HepG2 (cell line): Measurements from ENCODE around the gene FUZ. TPM values are rescaled to one million over a fixed set of nuclear protein-coding genes. Genes with fewer than 3 reads are reported as not detected.

Source experiments
- ATAC-seq: fragments of 200-7000 bp; cut with Tn5 transposase; 3 replicates; pipeline ENCODE4 v1.9.1; 2020; ENCODE audit warnings: mild to moderate bottlenecking, moderate library complexity
- BruUV-seq: library from RNA; stranded (reverse); fragments of 400-500 nt; replicated peaks from 2 replicates; lab custom pipeline; 2021; lab: Mats Ljungman, UMichigan
- CTCF ChIA-PET: fragments of 300-600 bp; formaldehyde crosslinking; extraction: SDS; loops from one replicate; lab custom pipeline; 2021; ENCODE audit warnings: low total read pairs, inconsistent platforms, low intra/inter-chr PET ratio; lab: Yijun Ruan, JAX
- POLR2A ChIA-PET: fragments of 350-600 bp; sonication (Branson Sonifier 250); formaldehyde crosslinking; loops from one replicate; lab custom pipeline; 2020; ENCODE audit warnings: antibody characterized with exemption, inconsistent platforms; lab: Yijun Ruan, JAX
- DNase-seq: peaks from one replicate; pipeline ENCODE4 v3.0.0-alpha.2; 2015; ENCODE audit warnings: low spot score
- FAIRE-seq: peaks from 3 replicates; lab custom pipeline; 2011; peaks lifted over from hg19 to GRCh38; lab: Jason Lieb, UNC
- H2AFZ ChIP-seq: one replicate; pipeline ENCODE4 v1.6.1; 2011; ENCODE audit warnings: low read length, inconsistent platforms
- H3K27ac ChIP-seq: fragments of 300-600 bp; 3 replicates; pipeline ENCODE4 v1.8.0; 2011; ENCODE audit warnings: mixed run types, mild to moderate bottlenecking, mixed read lengths, low read length, inconsistent platforms; ENCODE audit not compliant: insufficient read depth; ENCODE audit errors: extremely low read length
- H3K27me3 ChIP-seq, 2 experiments: fragments of 200-600 bp in 1 of 2; 2 replicates in 1 of 2; 3 replicates in 1 of 2; pipeline versions ENCODE4 v1.6.0 to v1.8.0; 2011; ENCODE audit warnings: low read length in 2 of 2, mild to moderate bottlenecking in 2 of 2, moderate library complexity in 2 of 2, inconsistent platforms in 1 of 2; ENCODE audit not compliant: insufficient read depth in 2 of 2, control insufficient read depth in 1 of 2
- H3K36me3 ChIP-seq, 2 experiments: fragments of 200-600 bp in 1 of 2; replicated peaks in 1 of 2; 2 replicates in 1 of 2; 3 replicates in 1 of 2; pipeline versions ENCODE4 v1.5.1 to v1.8.0; 2011; ENCODE audit warnings: low read length in 2 of 2, inconsistent platforms in 1 of 2; ENCODE audit not compliant: insufficient read depth in 2 of 2, control insufficient read depth in 1 of 2
- H3K4me1 ChIP-seq: 2 replicates; pipeline ENCODE4 v1.5.1; 2012; ENCODE audit warnings: low read length, inconsistent platforms; ENCODE audit not compliant: insufficient read depth
- H3K4me2 ChIP-seq: 2 replicates; pipeline ENCODE4 v1.6.0; 2011; ENCODE audit warnings: low read depth, low read length, inconsistent platforms
- H3K4me3 ChIP-seq, 3 experiments: fragments of 200-600 bp in 1 of 3; sonication (generic), shearing (Covaris generic) in 1 of 3; replicated peaks in 1 of 3; 2 replicates each; pipeline ENCODE4 v1.5.1; 2011 to 2016; ENCODE audit warnings: low read length in 3 of 3, inconsistent platforms in 2 of 3, low read depth in 2 of 3, mild to moderate bottlenecking in 2 of 3, control low read depth in 1 of 3, mixed read lengths in 1 of 3; ENCODE audit not compliant: insufficient read depth in 1 of 3
- H3K79me2 ChIP-seq: one replicate; pipeline ENCODE4 v1.6.1; 2011; ENCODE audit warnings: low read length, inconsistent platforms; ENCODE audit not compliant: insufficient read depth
- H3K9ac ChIP-seq: 2 replicates; pipeline ENCODE4 v1.6.0; 2011; ENCODE audit warnings: mild to moderate bottlenecking, low read depth, low read length, inconsistent platforms; ENCODE audit not compliant: insufficient read depth
- H3K9me3 ChIP-seq: 2 replicates; pipeline ENCODE4 v1.5.1; 2012; ENCODE audit warnings: mild to moderate bottlenecking, low read length
- H4K20me1 ChIP-seq: 2 replicates; pipeline ENCODE4 v1.6.0; 2011; ENCODE audit warnings: inconsistent platforms, mild to moderate bottlenecking, low read length, moderate library complexity; ENCODE audit not compliant: insufficient read depth
- JUND ChIP-seq: sonication (generic); formaldehyde crosslinking; IDR thresholded peaks from 2 replicates; pipeline ENCODE4 v1.8.0; 2022; ENCODE audit warnings: mild to moderate bottlenecking, missing genetic modification reagents
- NFE2 ChIP-seq: sonication (generic); formaldehyde crosslinking; IDR thresholded peaks from 2 replicates; pipeline ENCODE4 v1.4.0; 2020; ENCODE audit warnings: missing genetic modification reagents
- PPARG ChIP-seq: conservative IDR thresholded peaks from 2 replicates; pipeline ENCODE4 v1.6.1; 2016; ENCODE audit warnings: missing biosample characterization, missing genetic modification reagents
- SRF ChIP-seq: IDR thresholded peaks from 2 replicates; pipeline ENCODE4 v1.6.1; 2011; ENCODE audit warnings: mild to moderate bottlenecking, low read depth, low read length, moderate library complexity
- ZNF3 ChIP-seq: IDR thresholded peaks from 2 replicates; pipeline ENCODE4 v1.7.0; 2017; ENCODE audit warnings: inconsistent platforms
- ZNF790 ChIP-seq: sonication (generic); formaldehyde crosslinking; IDR thresholded peaks from 2 replicates; pipeline ENCODE4 v1.8.0; 2022; ENCODE audit warnings: missing genetic modification reagents, mild to moderate bottlenecking, borderline replicate concordance
- WGBS: methylation state at CpG from one replicate; pipeline ENCODE4 v1.1.6; 2017; ENCODE audit warnings: low lambda C conversion rate; 5-methylcytosine and 5-hydroxymethylcytosine counted together
- in situ Hi-C: cut with HindIII; loops from 2 replicates; pipeline ENCODE4 v1.10.0; 2017; ENCODE audit warnings: low pct_unique_long_range_greater_than_20kb; ENCODE audit not compliant: extremely low pct_ligation_motif_present
- intact Hi-C: fragments of 100-400 bp; cut with micrococcal nuclease; formaldehyde crosslinking; loops from one replicate; pipeline ENCODE4 v1.10.0; 2022; ENCODE audit not compliant: unreplicated experiment
- polyA plus RNA-seq, 8 experiments: library from polyadenylated mRNA; depleted of rRNA in 3 of 8; stranded (reverse) in 7 of 8; unstranded in 1 of 8; fragments of >200 nt; fragmentation: Illumina TruSeq in 4 of 8; extraction: Trizol in 4 of 8; gene quantifications; 2 replicates each; pipeline versions ENCODE4 v1.2.1 to v1.2.3, GENCODE V29; 2011 to 2016; ENCODE audit warnings: low read depth in 4 of 8, missing spikeins in 1 of 8, mixed read lengths in 1 of 8; ENCODE audit not compliant: insufficient read depth in 1 of 8
- total RNA-seq, 5 experiments: library from RNA; depleted of rRNA; stranded (reverse); fragments of >200 nt; fragmentation: Illumina TruSeq; extraction: Trizol; gene quantifications; 2 replicates each; pipeline ENCODE4 v1.2.3, GENCODE V29; 2016; ENCODE audit warnings: low read depth in 1 of 5
- TF ChIP-seq, protein P1 (sequence below), 2 experiments: fragments of 450-650 bp in 1 of 2; sonication (generic) in 1 of 2; formaldehyde crosslinking; IDR thresholded peaks; 2 replicates each; pipeline versions ENCODE4 v1.5.0 to v1.8.0; 2020 to 2022; ENCODE audit warnings: mild to moderate bottlenecking in 1 of 2, missing genetic modification reagents in 1 of 2
- TF ChIP-seq, protein P2 (sequence below): sonication (generic); formaldehyde crosslinking; IDR thresholded peaks from 2 replicates; pipeline ENCODE4 v1.5.1; 2020; ENCODE audit warnings: mild to moderate bottlenecking, missing genetic modification reagents, borderline replicate concordance

FUZ gene
- total and polyA plus RNA-seq, 2 of the 13 experiments (the other 11 are each of a cell fraction or from before 2014, with no cell fraction given): 0.08 TPM; not detected in 1

DNA sequence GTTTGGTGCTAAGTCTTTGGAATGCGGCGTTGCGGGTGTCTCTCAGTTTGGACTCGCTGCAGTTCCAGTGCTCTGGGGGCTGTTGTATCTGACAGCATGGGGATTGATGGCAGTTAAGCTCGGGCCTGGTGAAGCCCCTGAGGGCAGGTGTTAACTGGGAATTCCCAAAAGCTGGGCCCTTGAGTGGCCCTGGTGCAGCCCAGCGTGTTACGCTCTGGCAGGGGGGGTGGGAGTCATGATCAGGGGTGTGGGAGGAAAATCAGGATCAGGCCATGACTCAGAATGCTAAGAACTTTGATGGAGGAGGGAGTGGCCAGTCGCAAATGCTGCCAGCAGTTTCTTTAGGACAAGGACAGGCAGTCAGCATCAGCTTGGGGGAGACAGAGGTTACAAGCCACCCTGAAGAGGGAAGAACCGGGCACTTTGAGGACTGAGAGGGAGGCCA, 26.7 kb downstream of the FUZ start:
- H3K36me3 ChIP-seq: peaks cover 17 to 31% of the 10 kb centered on the region in 2 experiments; a peak in 4 of 5 replicates

More for the DNA sequence above, 26.7 kb downstream of the FUZ start:
- intact Hi-C loops (no loop called here), in situ Hi-C loops (no loop called here)
- no peak overlapping the region for H2AFZ ChIP-seq
- ATAC-seq: no peak
- peaks cover 6% of the 10 kb centered on the region for H3K4me1 ChIP-seq
- no peaks in the 10 kb centered on the region for H3K79me2 ChIP-seq
- H4K20me1 ChIP-seq: no peaks in the 10 kb centered on the region
- no peak for FAIRE-seq
- no peak overlapping the region for H3K4me2 ChIP-seq
- CTCF ChIA-PET: no interaction called here
- H3K9me3 ChIP-seq: no peaks in the 10 kb centered on the region
- no peak overlapping the region for H3K27ac ChIP-seq
- BruUV-seq: no TSS peak
- POLR2A ChIA-PET: no interaction called here
- no peaks in the 10 kb centered on the region for H3K27me3 ChIP-seq
- no peak overlapping the region for H3K4me3 ChIP-seq
- DNase-seq: no peak
- H3K9ac ChIP-seq: no peak overlapping the region
- 96% methylated on average over 9 of the region's 9 CpGs for WGBS
- no peak for TF ChIP-seq ZNF790
- no peak for TF ChIP-seq ZNF3 (CRISPR knock-in tag)
- no peak for TF ChIP-seq JUND (CRISPR knock-in tag)
- TF ChIP-seq, protein P1, sequence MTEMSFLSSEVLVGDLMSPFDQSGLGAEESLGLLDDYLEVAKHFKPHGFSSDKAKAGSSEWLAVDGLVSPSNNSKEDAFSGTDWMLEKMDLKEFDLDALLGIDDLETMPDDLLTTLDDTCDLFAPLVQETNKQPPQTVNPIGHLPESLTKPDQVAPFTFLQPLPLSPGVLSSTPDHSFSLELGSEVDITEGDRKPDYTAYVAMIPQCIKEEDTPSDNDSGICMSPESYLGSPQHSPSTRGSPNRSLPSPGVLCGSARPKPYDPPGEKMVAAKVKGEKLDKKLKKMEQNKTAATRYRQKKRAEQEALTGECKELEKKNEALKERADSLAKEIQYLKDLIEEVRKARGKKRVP (CRISPR knock-in tag; IDR thresholded peaks at IDR 0.05): no peak
- no peak for TF ChIP-seq SRF
- no peak for TF ChIP-seq NFE2 (CRISPR knock-in tag)
- TF ChIP-seq, protein P2, sequence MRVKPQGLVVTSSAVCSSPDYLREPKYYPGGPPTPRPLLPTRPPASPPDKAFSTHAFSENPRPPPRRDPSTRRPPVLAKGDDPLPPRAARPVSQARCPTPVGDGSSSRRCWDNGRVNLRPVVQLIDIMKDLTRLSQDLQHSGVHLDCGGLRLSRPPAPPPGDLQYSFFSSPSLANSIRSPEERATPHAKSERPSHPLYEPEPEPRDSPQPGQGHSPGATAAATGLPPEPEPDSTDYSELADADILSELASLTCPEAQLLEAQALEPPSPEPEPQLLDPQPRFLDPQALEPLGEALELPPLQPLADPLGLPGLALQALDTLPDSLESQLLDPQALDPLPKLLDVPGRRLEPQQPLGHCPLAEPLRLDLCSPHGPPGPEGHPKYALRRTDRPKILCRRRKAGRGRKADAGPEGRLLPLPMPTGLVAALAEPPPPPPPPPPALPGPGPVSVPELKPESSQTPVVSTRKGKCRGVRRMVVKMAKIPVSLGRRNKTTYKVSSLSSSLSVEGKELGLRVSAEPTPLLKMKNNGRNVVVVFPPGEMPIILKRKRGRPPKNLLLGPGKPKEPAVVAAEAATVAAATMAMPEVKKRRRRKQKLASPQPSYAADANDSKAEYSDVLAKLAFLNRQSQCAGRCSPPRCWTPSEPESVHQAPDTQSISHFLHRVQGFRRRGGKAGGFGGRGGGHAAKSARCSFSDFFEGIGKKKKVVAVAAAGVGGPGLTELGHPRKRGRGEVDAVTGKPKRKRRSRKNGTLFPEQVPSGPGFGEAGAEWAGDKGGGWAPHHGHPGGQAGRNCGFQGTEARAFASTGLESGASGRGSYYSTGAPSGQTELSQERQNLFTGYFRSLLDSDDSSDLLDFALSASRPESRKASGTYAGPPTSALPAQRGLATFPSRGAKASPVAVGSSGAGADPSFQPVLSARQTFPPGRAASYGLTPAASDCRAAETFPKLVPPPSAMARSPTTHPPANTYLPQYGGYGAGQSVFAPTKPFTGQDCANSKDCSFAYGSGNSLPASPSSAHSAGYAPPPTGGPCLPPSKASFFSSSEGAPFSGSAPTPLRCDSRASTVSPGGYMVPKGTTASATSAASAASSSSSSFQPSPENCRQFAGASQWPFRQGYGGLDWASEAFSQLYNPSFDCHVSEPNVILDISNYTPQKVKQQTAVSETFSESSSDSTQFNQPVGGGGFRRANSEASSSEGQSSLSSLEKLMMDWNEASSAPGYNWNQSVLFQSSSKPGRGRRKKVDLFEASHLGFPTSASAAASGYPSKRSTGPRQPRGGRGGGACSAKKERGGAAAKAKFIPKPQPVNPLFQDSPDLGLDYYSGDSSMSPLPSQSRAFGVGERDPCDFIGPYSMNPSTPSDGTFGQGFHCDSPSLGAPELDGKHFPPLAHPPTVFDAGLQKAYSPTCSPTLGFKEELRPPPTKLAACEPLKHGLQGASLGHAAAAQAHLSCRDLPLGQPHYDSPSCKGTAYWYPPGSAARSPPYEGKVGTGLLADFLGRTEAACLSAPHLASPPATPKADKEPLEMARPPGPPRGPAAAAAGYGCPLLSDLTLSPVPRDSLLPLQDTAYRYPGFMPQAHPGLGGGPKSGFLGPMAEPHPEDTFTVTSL: no peak
- TF ChIP-seq PPARG (CRISPR knock-in tag): no peak
